Activated T-cell treated with anti-CD3 and anti-CD28 coated beads, Interleukin-2, amount 50 U/mL, for 48 hours (primary cell): ENCODE results near the gene RRP1B.
A peak's percentile ranks its signal among the peaks of the same experiment; 100 is the strongest.
"Not testable (repeated sequence)": the region's sequence is repeated elsewhere in the genome, so short reads cannot be mapped to it uniquely, and the experiment has no call there.

ENCODE experiments used
- DNase-seq, 2 experiments: peaks; one replicate each; pipeline ENCODE4 v3.0.0-alpha.2; 2020

Gene RRP1B

GRCh38 chr21:43659136-43660000, at the start of gene RRP1B, which contains the start of gene HSF2BP:
RRP1B (plus strand) TSS chr21:43659560; CDS start chr21:43659665, 105 bp downstream.
HSF2BP (minus strand) TSS chr21:43659488; CDS start chr21:43658096, 1,392 bp downstream.
- peak; percentile 83 to 89 for DNase-seq

- DNase-seq: peak in 1 of 2 experiments; percentile 32
Measured at GRCh38 chr21:43611598-43612369, 47.6 kb upstream of the RRP1B start.

- no peak for DNase-seq
Measured at GRCh38 chr21:43613755-43614638, 45.4 kb upstream of the RRP1B start.

- no peak for DNase-seq
Measured at GRCh38 chr21:43614839-43615238, 44.5 kb upstream of the RRP1B start.

GRCh38 chr21:43616861-43617260, 42.5 kb upstream of the RRP1B start:
- DNase-seq: not testable (repeated sequence)

GRCh38 chr21:43618940-43619339, 40.4 kb upstream of the RRP1B start:
- DNase-seq: no peak

- DNase-seq: no peak
Measured at GRCh38 chr21:43619344-43619743, 40.0 kb upstream of the RRP1B start.

GRCh38 chr21:43619856-43620255, 39.5 kb upstream of the RRP1B start:
- no peak for DNase-seq

GRCh38 chr21:43622796-43623195, 36.6 kb upstream of the RRP1B start:
- no peak for DNase-seq

GRCh38 chr21:43623588-43623987, 35.8 kb upstream of the RRP1B start:
- DNase-seq: no peak

- no peak for DNase-seq
Measured at GRCh38 chr21:43624339-43624738, 35.0 kb upstream of the RRP1B start.

GRCh38 chr21:43626390-43626789, 33.0 kb upstream of the RRP1B start:
- no peak for DNase-seq

GRCh38 chr21:43627527-43627926, 31.8 kb upstream of the RRP1B start:
- DNase-seq: no peak

- no peak for DNase-seq
Measured at GRCh38 chr21:43631411-43632107, 27.8 kb upstream of the RRP1B start.

- no peak for DNase-seq
Measured at GRCh38 chr21:43632373-43632905, 26.9 kb upstream of the RRP1B start.

GRCh38 chr21:43634618-43635017, 24.7 kb upstream of the RRP1B start:
- no peak for DNase-seq

- DNase-seq: no peak
Measured at GRCh38 chr21:43635436-43635835, 23.9 kb upstream of the RRP1B start.

- DNase-seq: no peak
Measured at GRCh38 chr21:43637530-43638158, 21.7 kb upstream of the RRP1B start.

GRCh38 chr21:43639470-43640353, 19.6 kb upstream of the RRP1B start:
- no peak for DNase-seq

GRCh38 chr21:43640400-43640799, 19.0 kb upstream of the RRP1B start:
- DNase-seq: no peak
